Heart right ventricle (tissue), 16 donors: Measurements from ENCODE around the gene LAMTOR1. TPM values are rescaled to one million over a fixed set of nuclear protein-coding genes. Genes with fewer than 3 reads are reported as not detected.
"Not testable (repeated sequence)": the region's sequence is repeated elsewhere in the genome, so short reads cannot be mapped to it uniquely, and the experiment has no call there.

ENCODE experiments used
- ATAC-seq, 8 donors: fragments of 200-7000 bp; cut with Tn5 transposase; one replicate each; pipeline ENCODE4 v1.9.1; 2020; ENCODE audit warnings: mild to moderate bottlenecking in 8 of 8, moderate library complexity in 8 of 8, moderate number of reproducible peaks in 1 of 8
- DNase-seq, 2 donors: peaks; one replicate each; pipeline ENCODE4 v3.0.0-alpha.2; 2020
- H3K27ac ChIP-seq, 10 donors: fragments of 200-600 bp; sonication (generic) in 2 of 10; one replicate each; pipeline versions ENCODE4 v1.5.0 to v1.8.0; 2020 to 2022; ENCODE audit warnings: mild to moderate bottlenecking in 3 of 10
- H3K27me3 ChIP-seq, 7 donors: fragments of 200-600 bp; one replicate each; pipeline ENCODE4 v1.8.0; 2021 to 2022; ENCODE audit warnings: mild to moderate bottlenecking in 2 of 7
- H3K36me3 ChIP-seq, 9 donors: fragments of 200-600 bp; sonication (generic) in 1 of 9; one replicate each; pipeline versions ENCODE4 v1.5.0 to v1.8.0; 2020 to 2022; ENCODE audit warnings: mild to moderate bottlenecking in 2 of 9
- H3K4me1 ChIP-seq, 9 donors: fragments of 200-600 bp; sonication (generic) in 1 of 9; one replicate each; pipeline versions ENCODE4 v1.5.0 to v1.8.0; 2020 to 2022; ENCODE audit warnings: mild to moderate bottlenecking in 4 of 9
- H3K4me3 ChIP-seq, 10 donors: fragments of 200-600 bp; sonication (generic) in 2 of 10; one replicate each; pipeline versions ENCODE4 v1.5.0 to v1.8.0; 2020 to 2022; ENCODE audit warnings: mild to moderate bottlenecking in 7 of 10, moderate library complexity in 2 of 10
- H3K9me3 ChIP-seq, 11 donors: fragments of 200-600 bp in 10 of 11; sonication (generic) in 2 of 11; one replicate each; pipeline versions ENCODE4 v1.5.0 to v1.8.0; 2013 to 2022; ENCODE audit warnings: mild to moderate bottlenecking in 2 of 11, control low read depth in 1 of 11, moderate library complexity in 1 of 11
- CTCF ChIP-seq, 9 donors: fragments of 200-600 bp; sonication (generic) in 2 of 9; IDR thresholded peaks; one replicate each; pipeline versions ENCODE4 v1.5.0 to v1.8.0; 2021 to 2022; ENCODE audit warnings: antibody characterized with exemption in 9 of 9, mild to moderate bottlenecking in 5 of 9, moderate library complexity in 1 of 9
- WGBS, 2 donors: extraction: QIAGEN DNeasy Blood & Tissue Kit; methylation state at CpG; one replicate each; pipeline ENCODE4 v1.1.7; 2013; ENCODE audit warnings: inconsistent platforms in 1 of 2; 5-methylcytosine and 5-hydroxymethylcytosine counted together
- intact Hi-C, 10 donors: fragments of 100-400 bp; cut with DNase I; formaldehyde crosslinking; loops; one replicate each; pipeline versions ENCODE4 v1.11.1 to v1.14.2; 2022
- polyA plus RNA-seq, 2 donors: library from polyadenylated mRNA; stranded (reverse); fragments of 200-250 nt; gene quantifications; one replicate each; pipeline ENCODE4 v1.2.3, GENCODE V29; 2013
- total RNA-seq, 10 donors: library from RNA; stranded (reverse); fragmentation: NEBNext Ultra II Directional in 3 of 10; extraction: Animal tissue kit (Norgen Biotek cat#: 25700) in 3 of 10; gene quantifications; one replicate each; pipeline versions ENCODE4 v1.2.1 to v1.2.4, GENCODE V29; 2021 to 2023
- donor health status: Arrhythmogenic right ventricular cardiomyopathy.
- donor health status: ischemic (EF 13 %, LVEDD 7.1; RV severe dilation, severe dysfunction).
- donor health status: healthy with polysubstance abuse.
- donor health status: DM: no; HTN: yes; CAD: no.
- donor health status: DM: no; HTN: no; CAD: no.
- donor health status: ischemic (EF 25% LVEDD 6.9; RV normal size, moderate dysfunction).
- donor health status: ischemic (EF 25% LVEDD 5.7; RV mildly dilated, moderate dysfunction).
- donor health status: healthy.
- donor health status: DM: yes; HTN: yes; CAD: no.
- donor health status: Ischemic cardiomyopathy.
- donor health status: ischemic (EF 35%, LVEDD 5.7; RV mildly dilated, moderate dysfunction).
- donor health status: nonischemic (EF 11% LVEDD 7.7; RV severe dilation, severe dysfunction).
- donor health status: DM: yes; HTN: yes; CAD: no.
- donor health status: PGD.
- donor health status: ischemic (EF 29% LVEDD 5.4; RV normal size, mild dysfunction).
- donor health status: nonischemic (EF 23%, LVEDD 6.1; RV moderate dilation, normal function).

Gene LAMTOR1
- total and polyA plus RNA-seq, 12 donors = 58.3 to 158 (median 81.8) TPM

- no peak for ATAC-seq
- no peak overlapping the region for H3K4me3 ChIP-seq
- no peak for DNase-seq
- no peak for TF ChIP-seq CTCF (IDR thresholded peaks at IDR 0.05)
- peaks cover 0 to 5% (median 0%) of the 10 kb centered on the region in 7 donors for H3K27me3 ChIP-seq
- no peaks in the 10 kb centered on the region for H3K9me3 ChIP-seq
- H3K4me1 ChIP-seq = peaks cover 0 to 11% (median 0%) of the 10 kb centered on the region in 9 donors
- 82 to 86% methylated on average over 4 of the region's 4 CpGs for WGBS, 2 donors
- no peak overlapping the region for H3K27ac ChIP-seq
- intact Hi-C loops = loop anchor here in 8 of 10 donors (1.0 to 5.0 kb wide), 8 partner anchors 53 to 632 kb away; partner anchors contain the start of gene CLPB (in 1 of the 8)
- H3K36me3 ChIP-seq = no peaks in the 10 kb centered on the region
Observed at GRCh38 chr11:72144807-72145565, 41.9 kb upstream of the LAMTOR1 start.

DNA sequence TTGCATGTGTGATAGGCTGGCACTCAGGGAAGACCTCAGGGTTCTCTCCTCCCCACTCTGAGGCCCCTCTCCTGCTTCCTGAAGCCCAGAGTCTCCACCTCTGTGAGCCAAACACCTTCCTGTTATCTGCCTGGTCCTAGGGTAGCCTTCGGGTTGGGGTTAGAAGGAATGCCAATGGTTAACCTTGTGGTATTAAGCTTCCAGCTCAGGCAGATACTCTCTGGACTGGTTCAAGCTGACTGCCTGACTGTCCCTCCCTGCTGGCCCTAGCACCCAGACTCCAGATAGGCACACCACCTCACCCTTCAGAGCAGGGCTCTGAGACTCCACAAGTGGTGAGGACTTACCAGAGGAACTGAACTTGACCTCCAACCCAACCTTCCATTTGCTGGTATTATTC, 39.4 kb upstream of the LAMTOR1 start:
- ATAC-seq, DNase-seq: not testable (repeated sequence)
- intact Hi-C loops = loop anchor here in 6 of 10 donors (5.0 kb wide), 5 partner anchors 50 to 290 kb away; partner anchors contain the start of gene CLPB (in 1 of the 6)

DNA sequence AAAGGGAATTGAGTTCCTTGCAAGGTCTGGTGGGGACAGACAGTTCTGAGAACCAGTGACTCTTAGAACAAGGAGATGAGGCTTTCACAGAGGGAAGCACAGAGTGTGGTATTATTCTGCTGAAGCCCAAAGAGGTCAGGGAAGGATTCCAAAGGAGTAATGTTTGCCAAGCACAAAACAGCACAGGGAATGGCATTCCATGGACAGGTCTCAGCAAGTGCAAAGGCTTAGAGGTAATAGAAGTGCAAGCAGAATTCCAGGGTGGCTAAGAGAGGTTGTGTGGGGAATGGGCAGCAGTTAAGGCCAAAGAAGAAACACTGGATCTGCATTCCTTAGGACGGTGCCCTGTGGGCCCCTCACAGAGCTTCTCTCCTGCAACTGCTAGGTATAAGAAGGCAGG, 39.0 kb upstream of the LAMTOR1 start:
- H3K9me3 ChIP-seq, H3K27ac ChIP-seq, H3K4me3 ChIP-seq, H3K27me3 ChIP-seq, H3K36me3 ChIP-seq, DNase-seq: not testable (repeated sequence)
- 14 to 41% methylated on average over 1 of the region's 1 CpG for WGBS, 2 donors
- peaks cover 0 to 11% (median 0%) of the 10 kb centered on the region in 9 donors for H3K4me1 ChIP-seq
- peak in 3 of 8 donors; percentile 30 to 46 (median 41) for ATAC-seq
- intact Hi-C loops = loop anchor here in 6 of 10 donors (5.0 kb wide), 5 partner anchors 50 to 290 kb away; partner anchors contain the start of gene CLPB (in 1 of the 6)

More for the DNA sequence above, 39.4 kb upstream of the LAMTOR1 start:
- peaks cover 0 to 11% (median 0%) of the 10 kb centered on the region in 9 donors for H3K4me1 ChIP-seq
- WGBS, 2 donors = 36 to 50% methylated on average over 1 of the region's 1 CpG
- not testable (repeated sequence) for H3K36me3 ChIP-seq, H3K27me3 ChIP-seq, H3K4me3 ChIP-seq, H3K27ac ChIP-seq, H3K9me3 ChIP-seq

DNA sequence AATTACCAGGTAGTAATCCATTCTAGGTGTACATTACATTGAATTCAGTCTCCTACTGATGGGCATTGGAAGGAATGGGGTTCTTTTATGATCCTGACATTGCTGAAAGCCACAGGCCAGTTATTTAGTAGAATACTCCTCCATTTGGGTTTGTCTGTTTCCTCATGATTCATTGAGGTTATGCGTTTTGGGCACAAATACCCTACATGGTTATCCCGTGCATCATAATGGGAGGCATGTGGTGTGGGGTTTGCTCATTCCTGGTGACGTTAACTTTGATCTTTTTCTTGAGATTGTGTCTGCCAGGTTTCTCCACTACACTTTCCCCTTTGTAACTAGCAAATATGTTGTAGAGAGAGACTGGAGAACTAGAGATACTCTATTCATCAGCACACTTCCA, 38.0 kb upstream of the LAMTOR1 start:
- DNase-seq (no peak), ATAC-seq (no peak)
- WGBS, 2 donors = 79 to 80% methylated on average over 3 of the region's 3 CpGs
- no peak overlapping the region for H3K4me3 ChIP-seq
- intact Hi-C loops = loop anchor here in 6 of 10 donors (5.0 kb wide), 5 partner anchors 49 to 291 kb away; partner anchors contain the start of gene CLPB (in 1 of the 6)
- H3K27me3 ChIP-seq = no peaks in the 10 kb centered on the region
- no peaks in the 10 kb centered on the region for H3K36me3 ChIP-seq
- H3K4me1 ChIP-seq = peaks cover 0 to 12% (median 0%) of the 10 kb centered on the region in 9 donors
- TF ChIP-seq CTCF (IDR thresholded peaks at IDR 0.05) = no peak
- no peak overlapping the region for H3K27ac ChIP-seq
- H3K9me3 ChIP-seq = no peaks in the 10 kb centered on the region

DNA sequence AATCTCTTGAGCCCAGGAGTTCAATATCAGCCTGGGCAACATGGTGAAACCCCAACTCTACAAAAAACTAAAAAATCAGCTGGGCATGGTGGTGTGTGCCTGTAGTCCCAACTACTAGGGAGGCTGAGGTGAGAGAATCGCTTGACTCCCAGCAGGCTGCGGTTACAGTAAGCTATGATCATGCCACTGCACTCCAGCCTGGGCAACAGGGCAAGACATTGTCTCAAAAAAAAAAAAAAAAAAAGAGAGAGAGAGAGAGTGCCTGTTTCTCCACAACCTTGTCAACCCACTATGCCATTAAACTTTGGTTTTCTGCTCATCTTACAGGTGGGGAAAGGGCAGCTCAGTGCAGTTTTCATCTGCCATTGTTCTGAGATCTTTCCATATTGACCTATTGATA, 37.6 kb upstream of the LAMTOR1 start:
- Histone ChIP-seq H3K4me3 (no peak overlapping the region), H3K27ac (no peak overlapping the region), H3K9me3 (no peaks in the 10 kb centered on the region), H3K4me1 (peaks cover 0 to 16% (median 0%) of the 10 kb centered on the region in 9 donors), H3K36me3 (no peaks in the 10 kb centered on the region), H3K27me3 (no peaks in the 10 kb centered on the region)
- intact Hi-C loops = loop anchor here in 6 of 10 donors (5.0 kb wide), 5 partner anchors 48 to 292 kb away; partner anchors contain the start of gene CLPB (in 1 of the 6)
- DNase-seq (no peak), ATAC-seq (no peak)
- TF ChIP-seq CTCF (IDR thresholded peaks at IDR 0.05) = no peak
- 95 to 97% methylated on average over 2 of the region's 2 CpGs for WGBS, 2 donors
